ENCODE data around the gene OAS3.

GRCh38 chr12:112995008-112995407, 56.7 kb downstream of the OAS3 start:
- TF ChIP-seq CTCF (IDR thresholded peaks at IDR 0.05; ENCODE audit: borderline replicate concordance, extremely low read depth, low read length, poor library complexity, severe bottlenecking) (no peak), EZH2 (IDR thresholded peaks at IDR 0.05; ENCODE audit: borderline replicate concordance, low read depth, low read length, severe bottlenecking) (no peak)

Measured in DND-41 (cell line).